ENCODE data around the gene KIAA1328.
A peak's percentile ranks its signal among the peaks of the same experiment; 100 is the strongest.
"Not testable (repeated sequence)": the region's sequence is repeated elsewhere in the genome, so short reads cannot be mapped to it uniquely, and the experiment has no call there.

KIAA1328 gene

DNA sequence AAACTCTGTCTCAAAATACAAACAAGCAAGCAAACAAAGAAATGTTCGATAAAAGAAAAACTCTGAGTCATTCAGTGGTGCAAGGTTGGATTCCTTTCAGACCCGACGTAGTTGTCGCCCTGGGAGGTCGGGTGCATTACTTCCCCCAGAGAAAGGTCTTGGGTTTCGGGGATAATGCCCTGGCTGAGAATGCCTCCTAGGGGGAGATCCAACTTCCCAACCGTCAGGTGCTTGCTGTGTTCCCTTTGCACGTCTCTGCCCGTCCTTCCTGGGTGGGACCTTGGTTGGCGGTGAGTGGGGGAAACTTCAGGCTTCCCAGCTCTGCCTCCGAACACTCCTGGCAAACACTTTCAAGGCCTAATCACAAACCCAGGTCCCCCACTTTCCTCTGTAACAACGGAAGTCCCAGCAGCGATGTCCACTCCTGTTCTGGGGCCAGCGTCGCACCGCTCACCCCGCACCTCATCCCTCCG, 734 bp upstream of the KIAA1328 start:
- no peak for DNase-seq

- no peak for DNase-seq
Observed at GRCh38 chr18:36829362-36830157, 633 bp downstream of the KIAA1328 start.

- DNase-seq, result no peak
Observed at GRCh38 chr18:36830158-36830495, 1.2 kb downstream of the KIAA1328 start.

DNA sequence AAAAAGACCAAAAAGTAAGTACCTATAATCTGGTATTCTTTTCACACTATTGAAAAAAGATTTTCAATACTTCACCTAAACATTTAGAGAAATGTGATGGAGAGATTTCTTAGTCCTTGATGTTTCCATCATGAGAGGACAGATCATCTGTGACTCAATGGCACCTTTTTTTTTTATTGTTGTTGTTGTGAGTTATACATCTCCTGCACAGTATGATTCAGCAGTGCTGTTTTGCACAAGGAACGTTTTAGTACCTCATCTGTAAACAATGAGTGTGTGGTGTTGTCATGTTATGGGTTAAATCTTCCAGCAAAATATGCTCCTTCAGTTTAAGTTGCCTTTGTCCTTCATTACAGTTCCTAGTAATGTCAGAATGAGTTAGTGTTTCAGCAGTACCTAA, 2.2 kb downstream of the KIAA1328 start:
- no peak for DNase-seq

- no peak for DNase-seq
Observed at GRCh38 chr18:36833120-36833519, 4.2 kb downstream of the KIAA1328 start.

DNA sequence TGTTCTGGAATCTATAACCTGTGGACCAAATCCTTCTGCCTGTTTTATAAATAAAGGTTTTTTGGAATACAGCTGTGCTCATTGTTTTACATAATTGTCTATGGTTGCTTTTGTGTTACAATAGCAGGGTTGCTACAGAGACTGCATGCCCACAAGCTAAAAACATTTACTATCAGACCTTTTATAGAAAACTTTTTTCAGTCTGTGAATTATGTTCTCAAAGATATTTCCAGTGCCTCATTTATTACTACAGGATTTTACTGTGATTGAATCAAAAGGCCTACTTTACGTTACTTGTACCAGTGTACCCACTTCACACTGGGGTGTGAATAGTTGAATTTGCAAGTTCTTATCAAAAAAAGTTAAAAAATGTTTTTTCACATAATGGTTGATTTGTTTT, 7.0 kb downstream of the KIAA1328 start:
- no peak for DNase-seq

DNA sequence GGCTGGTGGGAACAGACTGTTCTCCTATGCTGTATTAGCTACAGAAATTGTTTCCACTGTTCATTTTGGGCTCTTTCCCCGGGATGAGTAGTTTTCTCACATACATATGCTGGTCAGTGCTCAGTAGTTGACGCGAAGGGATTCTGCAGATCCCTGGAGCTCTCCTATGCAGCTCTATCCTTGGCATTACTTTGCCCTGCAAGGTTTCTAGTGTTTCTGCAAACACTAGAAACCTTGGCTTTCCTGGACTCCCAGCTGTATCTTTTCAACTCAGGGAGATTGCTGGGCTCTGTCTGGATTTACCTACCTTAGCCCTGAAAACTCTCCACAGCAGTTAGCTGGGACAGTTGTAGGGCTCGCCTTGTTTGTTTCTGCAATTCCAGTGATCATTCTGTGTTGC, 10.9 kb downstream of the KIAA1328 start:
- no peak for DNase-seq

- DNase-seq, result no peak
Observed at GRCh38 chr18:36843199-36843598, 14.3 kb downstream of the KIAA1328 start.

DNA sequence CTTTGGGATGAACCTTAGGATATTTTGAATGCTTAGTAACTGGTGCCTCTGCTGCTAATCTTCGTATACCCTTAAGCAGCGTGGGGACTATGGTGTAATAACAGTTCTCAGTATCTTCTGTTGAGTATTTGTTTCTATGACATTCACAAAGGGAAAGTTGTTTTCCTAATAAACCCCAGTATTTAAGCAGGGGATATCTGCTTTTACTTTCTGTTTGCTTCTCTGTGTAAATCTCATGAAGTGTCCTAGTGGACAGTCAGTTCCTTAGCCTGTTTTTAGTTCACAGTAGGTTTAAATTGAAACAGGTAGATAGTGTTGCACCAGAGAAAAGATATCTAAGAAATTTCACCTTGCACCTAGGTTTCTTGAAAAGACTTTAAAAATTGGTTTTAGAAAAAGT, 14.9 kb downstream of the KIAA1328 start:
- no peak for DNase-seq

GRCh38 chr18:36848609-36849008, 19.7 kb downstream of the KIAA1328 start:
- DNase-seq, result no peak

GRCh38 chr18:36849288-36850006, 20.5 kb downstream of the KIAA1328 start:
- DNase-seq, result no peak

DNA sequence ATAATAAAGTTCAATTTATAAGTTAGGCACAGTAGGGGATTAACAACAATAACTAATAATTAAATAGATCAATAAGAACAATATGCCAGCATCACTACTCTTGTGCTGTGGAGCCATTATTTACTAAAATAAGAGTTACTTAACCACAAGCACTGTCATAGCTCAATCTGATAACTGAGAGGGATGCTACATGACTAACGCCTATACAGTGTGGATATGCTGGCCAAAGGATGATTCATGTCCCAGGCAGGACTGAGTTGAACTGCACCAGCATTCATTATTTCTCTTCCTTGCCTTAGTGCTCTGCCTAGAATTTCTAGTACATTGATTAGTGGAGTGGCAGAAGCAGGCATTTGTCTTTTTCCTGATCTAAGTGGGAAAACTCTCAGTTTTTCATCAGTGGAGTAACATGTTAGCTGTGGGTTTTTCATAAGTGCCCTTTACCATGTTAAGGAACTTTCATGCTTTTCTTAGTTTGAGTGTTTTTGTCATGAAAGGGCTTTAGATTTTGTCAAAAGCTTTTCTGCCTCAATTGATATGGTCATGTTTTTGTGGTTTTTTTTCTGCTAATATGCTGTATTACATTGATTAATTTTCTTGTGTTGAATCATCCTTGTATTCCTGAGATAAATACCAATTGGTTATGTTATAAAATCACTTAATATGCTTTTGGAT, 21.7 kb downstream of the KIAA1328 start:
- DNase-seq, result no peak

DNA sequence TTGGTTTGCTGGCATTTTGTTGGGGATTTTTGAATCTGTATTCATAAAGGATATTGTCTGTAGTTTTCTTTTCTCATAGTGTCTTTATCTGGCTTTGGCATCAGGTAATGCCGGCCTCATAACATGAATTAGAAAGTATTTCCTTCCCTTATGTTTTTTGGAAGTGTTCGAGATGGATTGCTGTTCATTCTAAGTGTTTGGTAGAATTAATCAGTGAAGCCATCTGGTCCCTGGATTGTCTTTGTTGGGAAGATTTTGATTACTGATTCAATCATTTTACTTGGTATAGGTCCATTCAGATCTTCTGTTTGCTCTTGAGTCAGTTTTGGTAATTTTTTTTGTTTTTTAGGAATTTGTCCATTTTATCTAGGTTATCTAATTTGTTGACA, 22.3 kb downstream of the KIAA1328 start:
- peak; percentile 13 for DNase-seq

- DNase-seq, result no peak
Observed at GRCh38 chr18:36856815-36857214, 27.9 kb downstream of the KIAA1328 start.

DNA sequence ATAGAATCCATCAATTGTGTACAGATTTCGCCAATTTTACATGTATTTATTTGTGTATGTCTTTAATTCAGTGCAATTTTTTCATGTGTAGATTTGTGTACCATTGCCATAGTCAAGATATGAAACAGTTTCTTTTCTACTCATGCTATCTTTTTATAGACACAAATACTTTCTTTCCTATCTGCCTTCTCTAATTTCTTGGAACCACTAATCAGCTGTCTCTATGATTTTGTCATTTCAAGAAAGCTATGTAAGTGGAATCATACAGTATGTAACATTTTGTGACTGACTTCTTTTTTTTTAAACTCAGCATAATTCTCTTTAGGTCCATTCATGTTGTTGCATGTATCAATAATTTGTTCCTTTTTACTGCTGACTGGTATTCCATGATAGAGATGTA, 33.3 kb downstream of the KIAA1328 start:
- no peak for DNase-seq

GRCh38 chr18:36867056-36867455, 38.1 kb downstream of the KIAA1328 start:
- no peak for DNase-seq

DNA sequence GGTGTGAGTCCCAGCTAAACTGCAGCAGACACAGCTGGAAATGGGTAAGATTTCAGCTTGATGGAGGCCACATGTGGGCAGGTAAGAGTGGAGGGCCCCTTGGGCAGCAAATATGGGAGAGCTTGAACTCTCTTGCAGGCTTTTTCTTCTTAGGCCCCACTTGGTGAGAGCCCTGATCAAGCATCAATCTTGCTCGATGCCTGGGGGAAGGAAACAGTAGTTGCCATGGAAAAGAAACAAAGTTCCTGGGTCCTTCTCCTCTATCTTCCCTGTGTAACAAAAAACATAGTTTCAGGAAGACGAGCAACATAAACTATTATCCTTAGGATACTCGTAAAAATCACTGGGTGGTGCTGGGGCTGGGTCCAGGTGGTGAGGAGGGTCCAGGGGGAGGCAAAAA, 42.9 kb downstream of the KIAA1328 start:
- no peak for DNase-seq

- no peak for DNase-seq
Observed at GRCh38 chr18:36872329-36872728, 43.4 kb downstream of the KIAA1328 start.

DNA sequence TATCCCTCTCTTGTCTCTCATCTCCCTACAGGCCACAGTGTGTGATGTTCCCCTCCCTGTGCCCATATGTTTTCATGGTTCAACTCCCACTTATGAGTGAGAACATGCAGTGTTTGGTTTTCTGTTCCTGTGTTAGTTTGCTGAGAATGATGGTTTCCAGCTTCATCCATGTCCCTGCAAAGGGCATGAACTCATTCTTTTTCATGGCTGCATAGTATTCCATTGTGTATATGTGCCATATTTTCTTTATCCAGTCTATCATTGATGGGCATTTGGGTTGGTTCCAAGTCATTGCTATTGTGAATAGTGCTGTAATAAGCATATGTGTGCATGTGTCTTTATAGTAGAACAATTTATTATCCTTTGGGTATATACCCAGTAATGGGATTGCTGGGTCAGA, 44.9 kb downstream of the KIAA1328 start:
- DNase-seq, result not testable (repeated sequence)

DNA sequence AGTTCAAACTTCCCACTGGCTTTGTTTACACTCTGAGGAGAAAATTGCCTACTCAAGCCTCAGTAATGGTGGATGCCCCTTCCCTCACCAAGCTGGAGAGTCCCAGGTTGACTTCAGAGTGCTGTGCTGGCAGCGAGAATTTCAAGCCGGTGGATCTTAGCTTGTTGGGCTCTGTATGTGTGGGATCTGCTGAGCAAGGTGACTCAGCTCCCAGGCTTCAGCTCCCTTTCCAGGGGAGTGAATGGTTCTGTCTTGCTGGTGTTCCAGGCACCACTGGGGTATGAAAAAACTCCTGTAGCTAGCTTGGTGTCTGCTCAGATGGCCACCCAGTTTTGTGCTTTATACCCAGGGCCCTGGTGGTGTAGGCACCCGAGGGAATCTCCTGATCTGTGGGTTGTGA, 50.9 kb downstream of the KIAA1328 start:
- DNase-seq, result not testable (repeated sequence)

GRCh38 chr18:36885981-36886380, 57.1 kb downstream of the KIAA1328 start:
- no peak for DNase-seq

DNA sequence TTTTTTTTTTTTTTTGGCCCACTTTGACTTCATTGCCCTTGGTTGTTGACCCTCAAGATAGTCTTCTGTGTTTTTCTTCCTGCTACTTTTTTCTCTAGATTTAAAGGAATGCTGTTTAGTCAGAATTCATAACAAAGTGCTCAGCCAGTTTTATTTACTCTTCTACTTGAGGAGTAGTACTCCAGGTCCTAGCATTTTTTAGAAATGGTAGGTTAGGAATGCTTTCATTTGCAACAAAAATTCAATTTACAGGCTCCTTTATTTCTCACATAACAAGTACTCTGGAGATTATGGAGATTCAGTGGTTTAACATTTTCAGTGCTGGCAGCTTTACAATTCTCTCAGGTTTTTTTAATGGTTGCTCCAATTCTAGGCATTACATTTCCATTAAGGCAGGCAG, 58.2 kb downstream of the KIAA1328 start:
- DNase-seq, result no peak

DNA sequence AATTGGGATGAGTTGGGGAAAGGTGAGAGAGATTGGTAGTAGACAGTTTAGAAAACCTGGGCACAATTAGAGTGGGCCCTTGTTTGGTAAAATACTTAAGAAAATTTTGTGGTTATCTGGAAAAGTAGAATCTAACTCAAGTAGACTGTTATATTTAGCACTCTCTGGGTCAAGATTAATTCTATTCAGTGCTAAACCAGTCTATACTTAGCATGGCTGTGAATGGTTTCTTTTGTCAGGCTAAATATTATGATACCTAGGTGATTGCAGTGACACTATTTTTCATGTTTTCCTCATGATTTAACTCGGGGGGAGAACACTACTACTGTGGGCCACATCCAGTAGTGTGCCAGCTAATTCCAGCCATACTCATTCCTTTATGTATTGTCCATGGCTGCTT, 58.9 kb downstream of the KIAA1328 start:
- no peak for DNase-seq

- no peak for DNase-seq
Observed at GRCh38 chr18:36888778-36889177, 59.9 kb downstream of the KIAA1328 start.

All from NCI-H524 treated with DMSO at 0.1 percent for 48 hours (cell line).